Raji (cell line): ENCODE results near the gene BMF.

ENCODE experiments used
- POLR2A ChIP-seq: IDR thresholded peaks from 2 replicates; pipeline ENCODE4 v1.6.1; 2011; ENCODE audit warnings: low read depth, low read length, control low read depth; ENCODE audit not compliant: insufficient read depth

Gene BMF

GRCh38 chr15:40108855-40109735 lies at the start of gene BMF:
TSS of gene BMF (minus strand) at chr15:40108879. CDS start at chr15:40106086, 2,793 bp downstream.
- TF ChIP-seq POLR2A = 0 out of 2 replicates have a peak, but pooled peaks have one; percentile 23

GRCh38 chr15:40157778-40158447 lies 49.2 kb upstream of the BMF start:
- no peak for TF ChIP-seq POLR2A

- TF ChIP-seq POLR2A = no peak
These were observed 46.7 kb upstream of the BMF start for GRCh38 chr15:40155270-40155910.

DNA sequence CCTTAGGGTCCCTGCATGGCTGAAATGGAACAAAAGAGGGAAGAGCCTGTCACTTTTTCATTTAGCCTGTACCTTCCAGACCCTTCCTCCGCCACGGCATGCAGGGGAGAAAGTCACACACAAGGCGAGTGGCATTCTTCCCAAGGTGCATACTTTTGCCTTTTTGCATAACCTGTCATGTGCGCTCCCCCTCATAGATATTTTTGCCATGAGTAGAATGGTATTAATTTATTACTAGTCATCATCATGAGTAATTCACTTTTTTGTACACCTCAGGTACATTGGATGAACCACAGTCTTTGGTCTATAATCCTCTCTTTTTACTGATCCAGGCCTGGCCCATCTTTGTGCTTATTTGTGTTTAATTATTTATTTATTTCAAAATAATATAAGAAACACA lies 43.3 kb upstream of the BMF start:
- no peak for TF ChIP-seq POLR2A

DNA sequence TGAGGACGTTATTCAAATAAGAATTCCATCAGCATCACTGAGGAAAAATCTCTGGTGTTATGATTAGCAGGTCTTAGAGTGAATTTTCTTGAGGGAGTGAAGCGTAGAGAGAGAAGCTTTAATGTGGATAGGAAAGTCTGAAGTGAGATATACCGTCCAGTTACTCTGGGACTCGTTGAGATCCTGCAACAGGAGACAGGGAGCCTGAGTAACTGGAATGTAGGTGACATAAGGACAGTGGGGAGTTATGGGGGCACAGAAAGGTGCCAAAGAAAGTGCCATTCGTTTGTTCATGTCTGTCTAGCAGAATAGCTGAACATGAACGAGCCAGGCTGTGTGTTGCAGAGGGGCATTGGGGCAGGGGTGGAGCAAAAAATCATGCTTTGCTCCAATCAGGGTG lies 42.8 kb upstream of the BMF start:
- no peak for TF ChIP-seq POLR2A

- TF ChIP-seq POLR2A = no peak
These were observed 41.7 kb upstream of the BMF start for GRCh38 chr15:40150163-40150925.

DNA sequence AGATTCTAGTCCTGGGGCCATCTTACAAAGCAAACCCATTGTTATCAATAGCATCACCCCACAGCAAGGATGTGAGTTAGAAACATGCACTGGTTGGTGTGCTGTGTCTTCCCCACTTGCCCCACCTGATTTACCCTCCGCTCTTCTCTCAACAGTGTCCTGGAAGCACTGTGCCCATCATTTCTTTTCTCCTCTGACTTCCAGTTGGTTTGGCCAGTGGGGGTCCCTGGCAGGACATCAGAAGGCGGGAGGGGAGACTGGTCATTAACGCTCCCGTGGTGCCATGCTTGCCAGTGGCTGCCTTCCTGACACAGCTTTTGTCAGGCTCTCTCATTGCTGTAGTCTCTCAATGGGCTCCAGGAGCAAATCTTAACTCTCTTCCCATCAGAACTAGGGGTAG lies 40.7 kb upstream of the BMF start:
- TF ChIP-seq POLR2A = no peak

- TF ChIP-seq POLR2A = no peak
These were observed 37.4 kb upstream of the BMF start for GRCh38 chr15:40146037-40146436.

- no peak for TF ChIP-seq POLR2A
These were observed 33.7 kb upstream of the BMF start for GRCh38 chr15:40142428-40142827.

DNA sequence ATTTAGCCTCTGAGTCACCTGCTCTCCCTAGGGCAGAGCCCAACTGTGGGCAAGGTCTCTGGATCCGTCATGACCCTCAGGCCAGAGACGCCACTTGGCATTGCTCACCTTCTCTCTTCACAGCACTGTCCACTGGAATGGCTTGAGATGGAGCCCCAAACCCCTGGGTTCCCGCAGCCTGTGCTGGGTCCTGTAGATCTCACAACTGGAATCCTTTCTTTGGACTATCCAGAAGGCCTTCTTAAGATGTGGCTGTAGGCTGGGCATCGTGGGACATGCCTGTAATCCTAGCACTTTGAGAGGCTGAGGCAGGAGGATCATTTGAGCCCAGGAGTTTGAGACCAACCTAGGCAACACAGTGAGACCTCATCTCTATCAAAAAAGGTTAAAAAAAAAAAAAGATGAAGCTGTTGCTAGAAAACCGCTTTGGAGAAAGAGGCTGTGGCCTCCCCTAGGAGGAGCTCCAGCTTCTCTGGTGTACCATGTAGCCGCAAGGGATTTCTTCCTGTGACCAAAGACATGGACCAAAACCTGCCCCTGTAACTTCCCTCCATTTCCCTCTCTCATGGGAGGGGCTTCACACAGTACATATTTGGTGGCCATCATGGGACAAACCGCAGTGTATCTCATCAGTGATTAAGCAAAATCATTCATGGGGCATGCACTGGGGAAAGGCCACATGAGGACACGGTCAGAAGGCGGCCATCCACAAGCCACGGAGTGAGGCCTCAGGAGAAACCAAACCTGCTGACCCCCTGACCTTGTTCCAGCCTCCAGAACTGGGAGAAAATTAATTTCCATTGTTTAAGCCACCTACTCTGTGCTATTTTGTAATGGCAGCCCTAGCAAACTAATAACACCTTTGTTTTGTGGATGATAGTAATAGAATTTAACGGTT lies 28.9 kb upstream of the BMF start:
- TF ChIP-seq POLR2A = no peak

DNA sequence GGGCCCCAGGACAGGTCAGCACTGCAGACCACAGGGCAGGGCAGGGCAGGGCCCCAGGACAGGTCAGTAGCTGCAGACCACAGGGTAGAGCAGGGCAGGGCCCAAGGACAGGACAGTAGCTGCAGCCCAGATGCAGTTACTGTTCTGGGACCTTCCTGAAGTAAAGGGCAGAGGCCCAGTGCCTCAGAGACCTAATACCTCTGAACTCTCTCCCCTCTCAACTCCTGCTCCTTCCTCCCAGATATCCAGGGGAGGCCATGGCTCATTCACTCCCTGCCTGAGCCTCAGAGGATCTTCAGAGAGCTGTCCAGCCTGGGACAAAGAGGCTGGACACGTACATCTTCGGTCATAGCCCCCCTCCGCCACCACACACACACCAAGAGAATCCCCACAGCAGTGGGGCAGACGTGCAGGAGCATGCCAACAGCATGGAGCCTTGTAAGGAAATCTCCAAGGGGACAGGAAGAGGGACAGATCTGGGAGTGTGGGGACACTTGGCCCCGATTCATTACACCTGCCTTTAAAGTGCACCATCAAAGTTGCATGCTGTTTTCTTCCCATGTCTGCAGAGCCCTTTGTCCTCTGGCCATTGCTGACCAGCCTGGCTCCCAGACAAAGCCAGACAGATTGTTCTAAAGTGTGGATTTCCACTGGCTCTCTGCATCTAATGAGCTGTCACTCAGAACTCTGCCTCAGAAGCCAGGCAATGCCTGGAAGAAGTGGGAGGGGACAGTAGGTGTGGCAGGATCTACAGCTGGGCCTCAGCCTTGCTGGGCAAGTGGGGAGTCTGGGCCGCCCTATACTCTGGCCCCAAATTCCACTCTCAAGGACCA lies 28.0 kb upstream of the BMF start:
- TF ChIP-seq POLR2A = no peak

- no peak for TF ChIP-seq POLR2A
These were observed 26.2 kb upstream of the BMF start for GRCh38 chr15:40134885-40135284.

DNA sequence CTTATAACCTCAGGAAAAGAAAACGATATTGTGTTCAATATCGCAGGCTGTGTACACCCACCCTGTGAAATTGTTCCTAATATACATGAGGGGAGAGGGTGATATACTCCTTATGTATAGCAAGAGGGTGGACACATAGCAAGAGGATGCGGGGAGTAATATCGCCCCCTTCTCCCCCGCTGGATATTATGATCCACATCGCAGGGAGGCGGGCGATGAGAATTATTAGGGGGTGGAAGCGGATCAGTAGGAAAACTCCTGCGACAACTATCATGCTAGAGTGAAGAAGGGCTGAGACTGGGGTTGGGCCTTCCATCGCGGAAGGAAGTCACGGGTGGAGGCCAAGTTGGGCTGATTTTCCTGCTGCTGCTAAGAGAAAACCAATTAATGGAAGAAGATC lies 24.9 kb upstream of the BMF start:
- no peak for TF ChIP-seq POLR2A
